Bone marrow (tissue), 2 donors: ENCODE data around the gene PTBP2.

Experiments
- DNase-seq, 2 donors: peaks; one replicate each; lab custom pipeline; 2025; lab: John Stamatoyannopoulos, UW

The PTBP2 gene

DNA sequence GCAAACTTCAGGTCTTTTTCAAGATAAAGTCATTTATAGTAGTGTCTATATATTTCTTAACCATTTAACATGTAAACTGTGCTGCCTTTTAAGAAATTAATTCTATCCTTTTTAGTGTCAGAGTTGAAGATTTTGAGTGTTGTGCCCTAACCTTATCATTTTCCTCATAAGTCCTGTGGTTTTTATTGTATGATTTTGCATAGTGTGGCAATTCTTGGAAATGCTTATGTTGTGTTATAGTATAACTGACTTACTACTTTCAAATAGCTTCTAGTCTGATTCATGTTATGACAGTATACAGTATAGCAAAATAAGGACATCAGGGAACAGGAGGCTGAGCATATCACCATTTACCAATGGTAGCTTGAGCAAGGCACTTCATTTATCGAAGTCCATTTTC lies 99.1 kb downstream of the PTBP2 start:
- no peak for DNase-seq

DNA sequence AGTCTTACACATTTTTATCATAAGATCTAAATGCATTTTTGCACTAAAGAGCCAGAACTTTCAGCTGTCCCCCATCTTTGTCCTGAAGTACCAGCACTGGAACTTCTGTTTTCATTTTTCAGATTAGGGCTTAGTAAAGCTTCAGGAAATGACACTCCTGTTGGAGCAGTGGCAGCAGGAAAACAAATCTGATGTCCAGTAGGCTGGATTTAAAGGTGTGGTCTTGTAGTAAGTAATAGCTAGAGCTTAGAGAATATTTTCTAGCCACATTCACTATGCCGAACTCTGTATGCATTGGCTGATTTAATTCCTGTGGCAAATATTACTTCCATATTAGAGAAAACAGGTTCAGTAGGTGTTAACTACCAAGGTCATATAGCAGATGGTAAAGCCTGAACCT lies 103.6 kb downstream of the PTBP2 start:
- no peak for DNase-seq

DNA sequence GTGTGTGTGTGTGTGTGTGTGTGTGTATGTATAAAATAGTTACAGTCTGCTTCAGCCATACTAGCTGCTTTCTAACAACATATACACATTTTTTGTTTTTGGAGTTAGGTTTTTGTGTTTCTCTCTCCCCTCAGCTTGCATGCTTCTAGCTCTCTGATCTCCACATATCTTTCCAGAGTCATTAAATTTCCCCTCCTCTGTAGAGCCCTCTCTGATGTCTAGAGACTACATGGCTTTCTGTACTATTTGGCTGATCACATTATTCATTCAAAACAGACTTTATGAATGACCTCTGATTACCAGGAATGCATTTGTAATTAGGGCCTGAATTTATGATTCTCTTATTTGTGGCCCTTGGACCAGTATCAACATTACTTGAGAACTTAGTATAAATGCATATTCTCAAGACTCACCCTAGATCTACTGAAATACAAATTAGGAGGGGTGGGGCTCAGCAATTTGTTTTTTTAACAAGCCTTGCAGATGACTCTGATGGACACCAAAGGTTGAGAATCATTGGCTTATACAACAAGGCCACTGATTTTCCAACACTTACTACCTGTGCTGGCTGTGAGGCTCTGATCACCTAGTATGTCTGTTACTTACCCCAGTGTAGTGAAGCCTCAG lies 104.5 kb downstream of the PTBP2 start:
- DNase-seq = no peak

DNA sequence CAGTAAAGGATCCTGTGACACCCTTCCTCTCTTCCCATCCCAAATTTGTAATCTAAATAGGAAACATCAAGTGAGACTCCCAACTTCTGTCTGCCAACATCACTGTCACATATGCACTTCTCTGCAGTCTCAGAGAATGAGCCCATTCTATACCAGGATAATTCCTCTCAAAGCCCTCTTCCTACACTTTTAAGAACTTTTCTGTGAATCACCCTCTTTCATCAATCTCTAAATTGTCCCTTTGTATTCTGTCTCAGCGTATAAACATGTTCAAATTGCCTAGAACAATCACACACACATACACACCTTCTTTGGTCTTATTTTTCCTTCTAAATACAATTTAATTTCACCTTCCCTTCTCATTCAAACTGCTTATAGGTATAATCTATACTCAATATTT lies 111.8 kb downstream of the PTBP2 start:
- no peak for DNase-seq

DNA sequence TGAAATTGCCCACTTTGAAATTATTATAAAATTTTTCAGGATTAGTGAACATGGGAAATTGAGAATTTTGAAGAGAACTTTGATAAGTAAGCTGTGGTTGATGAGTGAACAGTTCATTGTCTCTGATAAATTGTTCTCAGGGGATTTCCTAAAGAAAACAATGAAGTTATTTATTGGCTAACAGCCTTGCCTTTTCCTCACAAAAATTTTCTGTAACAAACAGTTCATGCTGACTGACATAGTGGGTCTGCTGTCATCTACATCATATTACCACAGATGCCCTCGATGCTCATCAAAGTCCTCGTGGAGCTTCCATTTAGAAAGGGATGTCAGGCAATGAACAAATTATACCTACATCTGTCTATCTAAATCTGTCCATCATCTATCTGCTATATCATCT lies 113.4 kb downstream of the PTBP2 start:
- no peak for DNase-seq

DNA sequence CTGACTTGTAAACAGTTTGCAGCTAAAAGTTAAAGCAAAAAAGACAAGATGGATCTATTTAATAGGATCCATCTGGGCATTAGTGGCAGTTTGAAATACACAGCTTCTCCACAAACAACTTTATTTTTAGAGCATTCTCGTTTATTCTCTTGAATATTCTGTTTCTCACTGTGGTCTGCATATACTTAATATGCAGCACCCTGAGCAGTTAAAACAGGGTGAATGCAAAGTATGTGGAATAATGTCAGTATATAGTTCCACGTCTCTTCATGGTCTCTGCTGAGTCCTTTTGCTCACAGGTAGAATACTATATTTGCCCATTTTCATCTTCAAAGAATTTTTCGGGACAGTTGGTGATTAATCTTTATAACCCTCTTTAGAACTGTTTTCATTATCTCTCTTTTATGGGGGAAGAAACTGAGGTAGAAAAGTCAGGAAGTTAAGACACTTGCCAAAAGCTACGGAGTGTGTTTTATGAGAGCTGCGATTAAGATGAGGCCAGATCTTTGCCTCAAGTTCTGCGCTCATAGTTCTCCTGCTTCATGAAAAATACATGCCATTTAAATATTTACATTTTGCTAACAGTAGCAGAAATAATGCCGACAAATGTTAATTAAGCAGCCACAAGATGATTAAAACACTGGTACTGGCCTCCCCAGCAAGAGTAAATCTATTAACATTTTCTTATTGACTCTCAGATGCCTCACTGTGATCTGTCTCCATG lies 115.6 kb downstream of the PTBP2 start:
- no peak for DNase-seq

DNA sequence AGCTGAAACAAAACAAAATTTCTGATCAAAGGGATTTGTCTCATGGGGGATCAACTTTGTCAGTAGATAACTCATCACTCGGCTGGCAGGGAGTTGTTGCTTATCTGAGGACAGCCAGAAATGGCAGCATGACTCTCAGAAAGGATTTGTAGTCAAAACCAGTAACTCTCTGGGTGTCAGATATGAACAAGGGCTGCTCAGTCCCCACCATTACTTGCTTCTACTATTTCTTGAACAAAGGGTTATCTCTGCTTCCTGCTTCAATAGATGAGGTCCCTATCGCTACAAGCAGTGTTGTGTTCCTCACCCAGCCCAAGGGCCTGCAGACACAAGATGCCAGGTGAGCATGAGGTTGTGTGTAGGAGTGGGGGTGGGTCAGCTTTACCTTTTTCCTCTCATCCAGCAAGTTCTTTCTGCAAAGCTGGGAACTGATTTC lies 116.2 kb downstream of the PTBP2 start:
- DNase-seq = no peak

DNA sequence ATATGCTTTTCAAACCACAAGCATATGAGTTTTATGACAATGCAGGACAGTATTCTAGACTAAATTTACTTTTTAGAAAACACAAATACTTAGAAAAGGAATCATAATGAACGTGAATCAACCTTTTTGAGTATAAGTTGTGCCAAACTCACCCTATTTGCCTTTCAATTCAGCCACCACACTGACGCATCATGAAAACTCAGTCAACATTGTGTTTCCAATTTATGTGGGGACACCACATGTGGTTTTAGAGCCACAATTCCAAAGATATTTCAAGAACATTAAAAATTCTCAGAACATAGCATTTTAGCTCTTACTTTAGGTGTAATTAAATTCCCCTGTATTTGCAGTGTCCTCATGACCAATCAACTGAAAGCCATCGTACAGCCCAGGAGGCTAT lies 118.8 kb downstream of the PTBP2 start:
- no peak for DNase-seq

DNA sequence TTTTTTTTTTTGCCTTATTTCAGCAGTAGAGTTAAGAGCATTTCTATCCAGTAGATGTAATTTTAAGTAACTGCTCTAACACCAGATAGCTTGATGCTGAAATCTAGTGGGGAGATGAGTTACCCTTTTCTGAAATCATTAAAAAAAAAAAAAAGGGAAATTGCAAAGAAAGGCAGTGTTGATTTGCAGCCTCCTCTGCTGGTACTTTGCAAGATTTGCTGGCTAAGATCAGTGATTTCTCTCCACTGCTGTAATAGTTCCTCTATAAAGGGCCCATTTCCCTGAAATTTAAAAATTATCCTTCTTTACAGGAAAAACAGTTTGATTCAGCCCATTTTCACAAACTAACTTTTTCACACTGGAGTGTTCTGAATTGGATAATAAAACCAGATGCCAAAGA lies 120.6 kb downstream of the PTBP2 start:
- DNase-seq = no peak

DNA sequence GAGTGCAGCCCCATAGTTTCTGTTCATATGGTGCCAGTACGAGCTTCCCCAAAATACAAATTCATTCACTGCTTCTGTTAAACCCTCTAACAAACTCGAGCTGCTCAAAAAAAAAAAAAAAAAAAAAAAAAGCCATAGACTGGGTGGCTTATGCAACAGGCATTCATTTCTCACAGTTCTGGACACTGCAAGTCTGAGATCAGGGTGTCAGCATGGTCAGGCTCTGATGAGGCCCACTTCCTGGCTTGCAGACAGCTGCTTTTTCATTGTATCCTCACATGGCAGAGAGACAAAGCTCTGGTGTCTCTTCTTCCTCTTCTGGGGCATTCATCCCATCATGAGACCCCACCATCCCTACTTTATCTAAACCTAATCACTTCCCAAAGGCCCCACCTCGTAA lies 121.6 kb downstream of the PTBP2 start:
- DNase-seq = no peak

DNA sequence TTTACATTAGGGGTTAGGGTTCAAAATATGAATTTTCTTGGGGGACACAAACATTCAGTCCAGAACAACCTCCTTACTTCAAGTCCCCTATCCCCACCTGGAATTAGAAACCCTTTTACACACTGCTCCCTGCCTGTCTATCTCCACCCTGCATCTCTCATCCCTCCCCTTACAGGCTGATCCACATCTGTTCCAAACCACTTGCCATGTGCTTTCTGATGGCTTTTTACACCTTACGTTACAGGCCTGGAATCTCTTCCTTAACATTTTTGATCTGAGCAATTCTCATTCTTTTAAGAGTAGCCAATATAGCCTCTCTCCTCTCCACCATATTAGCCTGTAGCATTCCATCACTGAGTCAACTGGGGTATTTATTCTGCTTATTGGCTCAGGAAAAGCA lies 122.0 kb downstream of the PTBP2 start:
- no peak for DNase-seq

DNA sequence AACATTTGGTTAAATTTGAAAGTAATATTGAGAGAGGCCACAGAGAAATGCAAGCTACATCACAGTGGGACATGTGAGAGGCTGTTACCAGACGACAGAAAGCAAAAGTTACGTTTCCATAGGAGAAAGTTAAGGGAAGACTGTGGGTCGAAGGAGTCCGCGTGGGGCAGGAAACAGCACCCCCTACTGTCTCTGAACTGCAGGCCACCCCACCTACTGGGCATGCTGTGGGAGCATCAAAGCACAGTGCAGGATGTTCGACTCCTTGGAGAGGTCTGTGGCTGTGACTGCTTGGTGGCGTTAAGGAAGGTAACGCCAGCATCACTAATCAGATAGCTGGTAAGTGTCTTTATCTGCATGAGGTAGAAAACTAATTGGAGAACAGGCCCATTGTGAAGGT lies 123.9 kb downstream of the PTBP2 start:
- DNase-seq = peak in 1 of 2 donors; percentile 43

DNA sequence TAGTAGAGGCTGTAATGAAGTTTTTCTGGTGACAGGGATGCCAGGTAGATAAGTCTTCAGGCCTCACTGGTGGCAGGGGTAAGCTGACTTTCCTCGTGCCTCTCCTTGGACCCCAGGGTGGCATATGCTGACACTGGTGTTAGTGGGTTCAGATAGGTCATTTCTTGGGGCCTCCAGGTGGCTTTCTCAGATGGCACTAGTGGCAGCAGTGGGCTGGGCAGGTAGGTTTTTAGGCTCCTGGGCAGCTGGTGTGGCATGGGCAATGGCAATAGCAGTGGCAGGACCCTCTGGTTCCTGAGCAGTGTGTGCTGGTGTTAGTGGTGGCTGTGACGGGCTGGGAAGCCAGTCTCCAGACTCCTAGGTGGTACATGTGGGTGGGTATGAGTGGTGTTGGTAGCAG lies 140.3 kb downstream of the PTBP2 start:
- no peak for DNase-seq

DNA sequence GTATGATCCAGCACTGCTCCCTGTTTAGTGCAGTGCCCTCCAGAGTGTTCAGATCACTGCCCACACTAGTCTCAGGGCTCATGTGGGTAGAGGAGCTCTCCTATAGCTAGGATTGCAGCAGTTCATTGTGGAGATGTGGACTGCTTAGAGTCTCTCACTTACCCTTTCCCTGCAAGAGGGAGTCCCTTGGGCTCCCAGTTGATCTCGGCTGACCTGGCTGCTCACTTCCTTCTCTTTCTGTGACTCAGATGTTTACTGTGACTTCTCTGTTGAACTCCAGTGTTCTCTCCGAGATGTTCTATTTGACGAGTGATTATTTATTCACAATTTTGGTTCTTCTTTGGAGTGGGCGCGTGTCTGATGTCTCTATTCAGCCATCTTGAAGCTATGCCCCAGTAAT lies 141.9 kb downstream of the PTBP2 start:
- DNase-seq = no peak
